ENCODE data around the gene DYNLT2B.
A peak's percentile ranks its signal among the peaks of the same experiment; 100 is the strongest.
"Not testable (repeated sequence)": the region's sequence is repeated elsewhere in the genome, so short reads cannot be mapped to it uniquely, and the experiment has no call there.

The DYNLT2B gene

GRCh38 chr3:196317687-196318467, at the start of gene DYNLT2B:
Gene DYNLT2B (minus strand): TSS chr3:196318240. CDS start chr3:196318152, 88 bp downstream.
- DNase-seq = peak; percentile 93

- no peak for DNase-seq
These were observed 47.7 kb upstream of the DYNLT2B start for GRCh38 chr3:196365736-196366135.

GRCh38 chr3:196360586-196360985, 42.5 kb upstream of the DYNLT2B start:
- no peak for DNase-seq

- not testable (repeated sequence) for DNase-seq
These were observed 40.5 kb upstream of the DYNLT2B start for GRCh38 chr3:196358540-196358939.

- DNase-seq = no peak
These were observed 39.9 kb upstream of the DYNLT2B start for GRCh38 chr3:196357905-196358304.

- DNase-seq = no peak
These were observed 38.5 kb upstream of the DYNLT2B start for GRCh38 chr3:196356556-196356955.

GRCh38 chr3:196355668-196356067, 37.6 kb upstream of the DYNLT2B start:
- no peak for DNase-seq

- DNase-seq = no peak
These were observed 36.1 kb upstream of the DYNLT2B start for GRCh38 chr3:196354132-196354531.

- DNase-seq = no peak
These were observed 33.5 kb upstream of the DYNLT2B start for GRCh38 chr3:196351541-196351940.

- DNase-seq = no peak
These were observed 32.0 kb upstream of the DYNLT2B start for GRCh38 chr3:196350067-196350466.

- DNase-seq = no peak
These were observed 30.7 kb upstream of the DYNLT2B start for GRCh38 chr3:196348698-196349097.

- DNase-seq = no peak
These were observed 26.6 kb upstream of the DYNLT2B start for GRCh38 chr3:196344663-196345062.

- DNase-seq = not testable (repeated sequence)
These were observed 25.9 kb upstream of the DYNLT2B start for GRCh38 chr3:196343917-196344316.

GRCh38 chr3:196341137-196341536, 23.1 kb upstream of the DYNLT2B start:
- no peak for DNase-seq

- DNase-seq = no peak
These were observed 22.4 kb upstream of the DYNLT2B start for GRCh38 chr3:196340466-196340865.

GRCh38 chr3:196339493-196340254, 21.6 kb upstream of the DYNLT2B start:
- no peak for DNase-seq

- no peak for DNase-seq
These were observed 21.0 kb upstream of the DYNLT2B start for GRCh38 chr3:196339044-196339443.

GRCh38 chr3:196336319-196337145, 18.5 kb upstream of the DYNLT2B start:
- DNase-seq = no peak

- DNase-seq = no peak
These were observed 17.5 kb upstream of the DYNLT2B start for GRCh38 chr3:196335503-196335948.

- no peak for DNase-seq
These were observed 16.9 kb upstream of the DYNLT2B start for GRCh38 chr3:196334982-196335381.

- no peak for DNase-seq
These were observed 14.1 kb upstream of the DYNLT2B start for GRCh38 chr3:196332168-196332567.

GRCh38 chr3:196327405-196327804, 9.4 kb upstream of the DYNLT2B start:
- no peak for DNase-seq

GRCh38 chr3:196326936-196327335, 8.9 kb upstream of the DYNLT2B start:
- DNase-seq = no peak
